SU-DHL-6 (cell line): ENCODE measurements around the gene CASK.

Experiments
- H2AFZ ChIP-seq: fragments of 200-600 bp; sonication (generic); 2 replicates; pipeline ENCODE4 v1.6.1; 2014; ENCODE audit warnings: low read depth, mild to moderate bottlenecking, moderate library complexity, mixed read lengths, antibody characterized with exemption, low read length; ENCODE audit not compliant: severe bottlenecking
- H3F3A ChIP-seq: fragments of 200-600 bp; shearing (Covaris generic); 2 replicates; pipeline ENCODE4 v1.6.0; 2016; ENCODE audit warnings: antibody characterized with exemption, mild to moderate bottlenecking; ENCODE audit not compliant: insufficient read depth
- H3K27ac ChIP-seq: fragments of 200-600 bp; sonication (generic); 2 replicates; pipeline ENCODE4 v1.5.1; 2016; ENCODE audit warnings: low read depth, mild to moderate bottlenecking, low read length, moderate library complexity, mixed read lengths
- H3K27me3 ChIP-seq: fragments of 200-600 bp; sonication (generic), shearing (Covaris generic); 2 replicates; pipeline ENCODE4 v1.6.0; 2014; ENCODE audit warnings: mild to moderate bottlenecking, low read length
- H3K36me3 ChIP-seq: fragments of 200-600 bp; sonication (generic); 2 replicates; pipeline ENCODE4 v1.6.1; 2014; ENCODE audit warnings: mild to moderate bottlenecking, low read length, mixed read lengths
- H3K4me2 ChIP-seq: fragments of 300-600, 200-600 bp; shearing (Covaris generic), sonication (generic); 2 replicates; pipeline ENCODE4 v1.6.0; 2014; ENCODE audit warnings: low read length, low read depth, mild to moderate bottlenecking; ENCODE audit not compliant: poor library complexity, severe bottlenecking
- H3K4me3 ChIP-seq: fragments of 200-600 bp; sonication (generic); 2 replicates; pipeline ENCODE4 v1.5.1; 2014; ENCODE audit warnings: antibody characterized with exemption, low read length, mild to moderate bottlenecking, mixed read lengths; ENCODE audit not compliant: insufficient read depth, poor library complexity, severe bottlenecking
- H3K79me2 ChIP-seq: fragments of 200-600 bp; sonication (generic); 2 replicates; pipeline ENCODE4 v1.6.1; 2014; ENCODE audit warnings: mild to moderate bottlenecking, low read length, moderate library complexity; ENCODE audit not compliant: insufficient read depth
- H3K9ac ChIP-seq: fragments of 200-600 bp; sonication (generic); 2 replicates; pipeline ENCODE4 v1.7.0; 2014; ENCODE audit warnings: mild to moderate bottlenecking, low read length
- H3K9me2 ChIP-seq: fragments of 200-600 bp; sonication (generic); replicated peaks from 2 replicates; pipeline ENCODE4 v1.6.1; 2014; ENCODE audit warnings: low read length; ENCODE audit not compliant: insufficient read depth
- H3K9me3 ChIP-seq: fragments of 200-600 bp; sonication (generic); 2 replicates; pipeline ENCODE4 v1.6.1; 2014; ENCODE audit warnings: low read length, mixed read lengths; ENCODE audit not compliant: insufficient read depth
- H4K20me1 ChIP-seq: fragments of 200-600 bp; sonication (generic); 2 replicates; pipeline ENCODE4 v1.6.1; 2014; ENCODE audit warnings: low read depth, mild to moderate bottlenecking, antibody characterized with exemption, low read length, moderate library complexity, mixed read lengths
- EZH2phosphoT487 ChIP-seq: fragments of 200-600 bp; sonication (generic), shearing (Covaris generic); conservative IDR thresholded peaks from 2 replicates; pipeline ENCODE4 v1.6.1; 2018; ENCODE audit warnings: mild to moderate bottlenecking, antibody characterized with exemption, low read length, moderate library complexity, mixed read lengths
- TF ChIP-seq, protein P1 (sequence below): fragments of 200-600 bp; sonication (generic); IDR thresholded peaks from one replicate; pipeline ENCODE4 v1.5.1; 2017; ENCODE audit warnings: antibody characterized with exemption, mild to moderate bottlenecking, low read length, moderate library complexity; ENCODE audit not compliant: insufficient read depth, poor library complexity, severe bottlenecking

CASK gene

GRCh38 chrX:41634284-41634683 is 289.1 kb downstream of the CASK start:
- no peak overlapping the region for H3K4me3 ChIP-seq
- H2AFZ ChIP-seq, result no peak overlapping the region
- no peak overlapping the region for H3K4me2 ChIP-seq
- H3K9me2 ChIP-seq, result no peaks in the 10 kb centered on the region
- no peaks in the 10 kb centered on the region for H3K79me2 ChIP-seq
- no peaks in the 10 kb centered on the region for H3K36me3 ChIP-seq
- no peaks in the 10 kb centered on the region for H4K20me1 ChIP-seq
- no peaks in the 10 kb centered on the region for H3K27me3 ChIP-seq
- H3K9ac ChIP-seq, result no peak overlapping the region
- H3F3A ChIP-seq, result no peaks in the 10 kb centered on the region
- no peak for TF ChIP-seq EZH2phosphoT487
- TF ChIP-seq, protein P1, sequence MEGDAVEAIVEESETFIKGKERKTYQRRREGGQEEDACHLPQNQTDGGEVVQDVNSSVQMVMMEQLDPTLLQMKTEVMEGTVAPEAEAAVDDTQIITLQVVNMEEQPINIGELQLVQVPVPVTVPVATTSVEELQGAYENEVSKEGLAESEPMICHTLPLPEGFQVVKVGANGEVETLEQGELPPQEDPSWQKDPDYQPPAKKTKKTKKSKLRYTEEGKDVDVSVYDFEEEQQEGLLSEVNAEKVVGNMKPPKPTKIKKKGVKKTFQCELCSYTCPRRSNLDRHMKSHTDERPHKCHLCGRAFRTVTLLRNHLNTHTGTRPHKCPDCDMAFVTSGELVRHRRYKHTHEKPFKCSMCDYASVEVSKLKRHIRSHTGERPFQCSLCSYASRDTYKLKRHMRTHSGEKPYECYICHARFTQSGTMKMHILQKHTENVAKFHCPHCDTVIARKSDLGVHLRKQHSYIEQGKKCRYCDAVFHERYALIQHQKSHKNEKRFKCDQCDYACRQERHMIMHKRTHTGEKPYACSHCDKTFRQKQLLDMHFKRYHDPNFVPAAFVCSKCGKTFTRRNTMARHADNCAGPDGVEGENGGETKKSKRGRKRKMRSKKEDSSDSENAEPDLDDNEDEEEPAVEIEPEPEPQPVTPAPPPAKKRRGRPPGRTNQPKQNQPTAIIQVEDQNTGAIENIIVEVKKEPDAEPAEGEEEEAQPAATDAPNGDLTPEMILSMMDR, result no peak
- no peaks in the 10 kb centered on the region for H3K9me3 ChIP-seq
- H3K27ac ChIP-seq, result no peak overlapping the region

GRCh38 chrX:41630091-41630490 is 293.3 kb downstream of the CASK start:
- no peak overlapping the region for H3K4me2 ChIP-seq
- H2AFZ ChIP-seq, result no peak overlapping the region
- H3K4me3 ChIP-seq, result no peak overlapping the region
- H4K20me1 ChIP-seq, result no peaks in the 10 kb centered on the region
- H3F3A ChIP-seq, result no peaks in the 10 kb centered on the region
- no peaks in the 10 kb centered on the region for H3K9me3 ChIP-seq
- no peaks in the 10 kb centered on the region for H3K27me3 ChIP-seq
- no peak overlapping the region for H3K9ac ChIP-seq
- no peak overlapping the region for H3K27ac ChIP-seq
- no peaks in the 10 kb centered on the region for H3K79me2 ChIP-seq
- no peaks in the 10 kb centered on the region for H3K9me2 ChIP-seq
- TF ChIP-seq EZH2phosphoT487, result no peak
- TF ChIP-seq, protein P1, result no peak
- H3K36me3 ChIP-seq, result no peaks in the 10 kb centered on the region

GRCh38 chrX:41629539-41629938 is 293.8 kb downstream of the CASK start:
- Histone ChIP-seq H3F3A (no peaks in the 10 kb centered on the region), H3K9me2 (no peaks in the 10 kb centered on the region), H3K9me3 (no peaks in the 10 kb centered on the region), H2AFZ (no peak overlapping the region), H3K27me3 (no peaks in the 10 kb centered on the region), H3K4me3 (no peak overlapping the region), H3K27ac (no peak overlapping the region), H3K79me2 (no peaks in the 10 kb centered on the region), H3K36me3 (no peaks in the 10 kb centered on the region), H3K9ac (no peak overlapping the region), H3K4me2 (no peak overlapping the region), H4K20me1 (no peaks in the 10 kb centered on the region)
- TF ChIP-seq, protein P1, result no peak
- TF ChIP-seq EZH2phosphoT487, result no peak
